Stimulated activated naive CD8-positive, alpha-beta T cell treated with anti-CD3 and anti-CD28 coated beads, Interleukin-15, Interleukin-2, amounts not matched to agents 100 ng/mL and 50 ng/mL, for 24 hours (primary cell): ENCODE results near the gene ZKSCAN4.

ENCODE experiments used
- H3K27ac Mint-ChIP-seq: one replicate; pipeline ENCODE4 v1.8.0; 2021; ENCODE audit warnings: mild to moderate bottlenecking, mixed read lengths
- H3K27me3 Mint-ChIP-seq: one replicate; pipeline ENCODE4 v1.8.0; 2021; ENCODE audit warnings: mixed read lengths
- H3K36me3 Mint-ChIP-seq: one replicate; pipeline ENCODE4 v1.8.0; 2021; ENCODE audit warnings: low read depth, mixed read lengths
- H3K4me1 Mint-ChIP-seq: one replicate; pipeline ENCODE4 v1.8.0; 2021; ENCODE audit warnings: low read depth, mixed read lengths
- H3K4me3 Mint-ChIP-seq: one replicate; pipeline ENCODE4 v1.8.0; 2021; ENCODE audit warnings: mild to moderate bottlenecking, mixed read lengths
- H3K9me3 Mint-ChIP-seq: one replicate; pipeline ENCODE4 v1.8.0; 2021; ENCODE audit warnings: mixed read lengths

ZKSCAN4 gene

DNA sequence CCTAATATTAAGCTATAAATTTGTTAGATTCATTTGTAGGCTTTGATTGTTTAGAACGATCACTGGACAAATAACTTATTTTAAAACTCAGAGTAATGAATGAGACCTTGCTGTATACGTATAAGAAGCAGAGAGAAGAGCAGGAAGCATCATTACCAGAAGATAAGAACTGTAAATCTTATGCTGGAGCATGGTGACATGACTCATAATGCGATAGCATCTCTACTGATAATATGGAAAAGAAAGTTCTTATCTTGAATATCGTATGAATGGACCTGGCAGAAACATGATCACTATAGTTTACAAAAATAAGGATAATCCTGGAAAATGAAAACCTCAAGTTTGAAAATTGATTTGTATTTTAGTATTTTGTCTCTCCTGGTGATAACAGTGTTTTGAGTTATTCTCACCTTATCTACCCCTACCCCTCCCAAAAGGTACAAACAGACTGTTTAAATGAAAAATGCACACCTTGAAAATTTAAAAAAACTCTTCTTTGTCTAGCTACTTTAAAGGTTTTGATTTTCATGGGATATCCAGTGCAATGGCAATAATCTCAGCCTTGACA, 12.8 kb upstream of the ZKSCAN4 start:
- H3K9me3 Mint-ChIP-seq = peaks cover 4% of the 10 kb centered on the region
- H3K4me1 Mint-ChIP-seq = peaks cover 16% of the 10 kb centered on the region
- no peak overlapping the region for H3K4me3 Mint-ChIP-seq
- H3K27ac Mint-ChIP-seq = no peak overlapping the region
- H3K36me3 Mint-ChIP-seq = no peaks in the 10 kb centered on the region
- H3K27me3 Mint-ChIP-seq = no peaks in the 10 kb centered on the region

DNA sequence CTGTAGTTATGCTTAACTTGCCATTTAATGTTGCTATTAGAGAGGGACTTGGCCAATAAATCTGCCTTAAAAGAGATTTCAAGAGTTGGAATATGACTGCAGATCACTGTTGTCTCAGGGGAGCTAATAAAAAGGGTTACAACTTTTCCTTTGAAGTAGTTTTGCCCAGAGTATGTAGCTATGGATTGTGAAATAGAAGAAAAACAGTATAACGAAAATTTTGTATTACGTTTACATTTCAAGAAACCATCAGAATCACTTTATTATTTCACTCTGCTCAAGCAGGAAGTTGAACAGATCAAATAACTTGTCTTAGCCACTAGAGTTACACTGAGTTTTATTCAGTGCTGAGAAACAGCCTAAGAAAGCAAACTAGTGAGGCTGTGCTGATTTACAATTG, 11.9 kb upstream of the ZKSCAN4 start:
- H3K36me3 Mint-ChIP-seq = peaks cover 1% of the 10 kb centered on the region
- no peak overlapping the region for H3K4me3 Mint-ChIP-seq
- H3K9me3 Mint-ChIP-seq = peaks cover 10% of the 10 kb centered on the region
- H3K27me3 Mint-ChIP-seq = peaks cover 3% of the 10 kb centered on the region
- peaks cover 9% of the 10 kb centered on the region for H3K4me1 Mint-ChIP-seq
- H3K27ac Mint-ChIP-seq = no peak overlapping the region

DNA sequence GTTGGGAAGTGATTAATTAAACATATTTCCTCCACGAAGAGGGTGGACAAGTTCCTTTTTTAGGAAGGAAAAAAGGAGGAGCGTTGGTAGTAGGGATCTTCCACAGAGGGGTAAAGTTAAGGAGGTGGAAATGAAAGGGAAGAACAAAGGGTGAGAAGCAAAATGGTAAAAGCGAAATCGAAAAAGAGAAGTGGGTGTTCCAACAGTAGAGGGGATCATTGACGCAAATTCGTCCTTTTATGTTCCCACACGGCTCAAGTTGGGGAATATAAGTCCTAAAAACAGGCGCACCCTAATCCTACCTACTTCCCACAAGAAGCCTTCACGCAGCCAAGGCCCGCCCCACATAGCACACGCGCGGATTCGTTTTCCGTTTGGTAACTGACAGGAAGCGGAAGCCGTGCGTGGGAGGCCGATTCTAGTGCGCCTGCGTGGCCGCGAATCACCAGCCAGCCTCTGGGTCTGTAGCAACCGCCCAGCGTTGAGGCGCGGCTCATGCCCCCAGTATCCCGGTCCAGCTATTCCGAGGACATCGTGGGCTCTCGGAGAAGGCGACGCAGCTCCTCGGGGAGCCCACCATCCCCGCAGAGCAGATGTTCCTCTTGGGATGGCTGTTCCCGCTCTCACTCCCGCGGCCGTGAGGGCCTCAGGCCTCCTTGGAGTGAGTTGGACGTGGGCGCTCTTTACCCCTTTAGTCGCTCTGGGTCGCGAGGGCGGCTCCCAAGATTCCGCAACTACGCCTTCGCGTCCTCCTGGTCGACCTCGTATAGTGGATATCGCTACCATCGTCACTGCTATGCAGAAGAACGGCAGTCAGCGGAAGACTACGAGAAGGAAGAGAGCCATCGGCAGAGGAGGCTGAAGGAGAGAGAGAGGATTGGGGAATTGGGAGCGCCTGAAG, 7.1 kb upstream of the ZKSCAN4 start, which contains the start of gene NKAPL:
Gene NKAPL (plus strand): TSS at position 421 of the 901 bp plus-strand sequence. CDS start 75 bp downstream, at position 496.
- H3K9me3 Mint-ChIP-seq = peaks cover 17% of the 10 kb centered on the region
- peaks cover 5% of the 10 kb centered on the region for H3K4me1 Mint-ChIP-seq
- peaks cover 5% of the 10 kb centered on the region for H3K36me3 Mint-ChIP-seq
- H3K27me3 Mint-ChIP-seq = peaks cover 7% of the 10 kb centered on the region
- peak within 1 kb of the TSS; percentile 64 for H3K4me3 Mint-ChIP-seq
- peak within 1 kb of the TSS; percentile 56 for H3K27ac Mint-ChIP-seq

DNA sequence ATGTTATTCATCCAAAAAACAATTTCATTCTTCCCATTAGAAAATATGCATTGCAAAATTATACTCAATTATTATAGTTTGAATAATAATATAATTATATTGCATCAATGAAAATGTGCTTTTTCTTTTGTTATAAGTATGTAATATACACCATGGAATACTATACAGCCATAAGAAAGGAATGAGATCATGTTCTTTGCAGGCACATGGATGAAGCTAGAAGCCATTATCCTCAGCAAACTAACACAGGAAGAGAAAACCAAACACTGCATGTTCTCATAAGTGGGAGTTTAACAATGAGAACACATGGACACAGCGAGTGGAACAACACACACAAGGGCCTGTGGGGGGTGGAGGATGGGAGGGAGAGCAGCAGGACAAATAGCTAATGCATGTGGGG, 5.0 kb upstream of the ZKSCAN4 start:
- Mint-ChIP-seq H3K27me3 (peaks cover 7% of the 10 kb centered on the region), H3K36me3 (peaks cover 5% of the 10 kb centered on the region), H3K4me3 (no peak overlapping the region), H3K4me1 (peaks cover 19% of the 10 kb centered on the region), H3K27ac (no peak overlapping the region), H3K9me3 (peaks cover 17% of the 10 kb centered on the region)

DNA sequence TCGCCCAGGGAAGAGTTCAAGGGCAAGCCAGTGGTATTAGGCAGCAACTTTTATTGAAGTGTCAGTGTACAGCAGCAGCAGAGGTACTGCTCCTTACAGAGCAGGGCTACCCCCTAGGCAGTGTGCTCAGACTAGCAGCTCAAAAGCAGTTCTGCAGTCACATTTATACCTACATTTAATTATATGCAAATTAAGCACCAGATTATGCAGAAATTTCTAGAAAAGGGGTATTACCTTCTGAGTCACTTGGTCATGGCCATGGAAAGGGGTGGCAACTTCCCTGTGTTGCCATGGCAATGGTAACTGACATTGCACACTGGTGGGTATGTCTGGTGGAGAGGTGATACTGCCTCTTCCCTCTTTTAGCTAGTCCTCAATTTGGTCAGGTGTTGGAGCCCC, 2.1 kb upstream of the ZKSCAN4 start:
- H3K9me3 Mint-ChIP-seq = peaks cover 7% of the 10 kb centered on the region
- H3K36me3 Mint-ChIP-seq = peaks cover 11% of the 10 kb centered on the region
- no peak overlapping the region for H3K27ac Mint-ChIP-seq
- H3K4me1 Mint-ChIP-seq = peaks cover 41% of the 10 kb centered on the region
- no peak overlapping the region for H3K4me3 Mint-ChIP-seq
- peaks cover 3% of the 10 kb centered on the region for H3K27me3 Mint-ChIP-seq

DNA sequence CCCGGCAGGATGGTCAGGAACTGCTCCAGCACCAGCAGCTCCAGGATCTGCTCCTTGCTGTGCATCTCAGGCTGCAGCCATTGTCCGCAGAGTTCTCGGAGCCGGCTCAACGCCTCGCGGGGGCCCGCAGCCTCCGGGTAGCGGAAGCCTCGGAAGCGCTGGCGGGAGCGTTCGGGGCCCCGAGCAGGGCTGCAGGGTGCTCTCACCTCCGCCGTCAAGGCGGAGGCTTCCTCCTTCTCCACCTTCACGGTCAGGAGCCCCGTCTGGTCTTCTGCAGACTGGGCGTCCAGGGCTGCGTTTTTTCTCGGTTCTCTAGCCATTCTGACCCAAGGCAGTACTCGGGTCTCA, 434 bp downstream of the ZKSCAN4 start:
- Mint-ChIP-seq H3K36me3 (peaks cover 17% of the 10 kb centered on the region), H3K27ac (peak overlapping the region; percentile 96), H3K4me1 (peaks cover 36% of the 10 kb centered on the region), H3K4me3 (peak overlapping the region; percentile 98), H3K27me3 (no peaks in the 10 kb centered on the region), H3K9me3 (no peaks in the 10 kb centered on the region)

DNA sequence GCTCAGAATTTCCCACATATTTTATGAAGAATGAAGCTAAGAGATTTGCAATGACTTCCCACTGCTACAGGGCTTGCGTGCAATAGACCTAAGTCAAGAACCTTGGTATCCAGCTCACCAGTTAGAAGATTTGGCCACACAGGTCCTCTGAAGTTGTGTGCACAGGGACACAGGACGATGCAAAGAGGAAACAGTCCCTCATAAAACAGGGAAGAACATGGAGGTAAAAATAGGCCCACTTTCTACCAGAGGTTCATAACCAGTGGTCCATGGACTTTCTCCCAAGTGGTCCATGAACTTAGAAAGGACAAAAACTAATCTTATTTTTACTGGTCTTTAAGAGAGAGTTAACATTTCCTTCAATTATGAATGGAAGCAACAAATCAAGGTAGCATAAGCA, 1.3 kb downstream of the ZKSCAN4 start:
- no peak overlapping the region for H3K27ac Mint-ChIP-seq
- peaks cover 24% of the 10 kb centered on the region for H3K36me3 Mint-ChIP-seq
- peak overlapping the region; percentile 98 for H3K4me3 Mint-ChIP-seq
- no peaks in the 10 kb centered on the region for H3K27me3 Mint-ChIP-seq
- no peaks in the 10 kb centered on the region for H3K9me3 Mint-ChIP-seq
- peaks cover 36% of the 10 kb centered on the region for H3K4me1 Mint-ChIP-seq

DNA sequence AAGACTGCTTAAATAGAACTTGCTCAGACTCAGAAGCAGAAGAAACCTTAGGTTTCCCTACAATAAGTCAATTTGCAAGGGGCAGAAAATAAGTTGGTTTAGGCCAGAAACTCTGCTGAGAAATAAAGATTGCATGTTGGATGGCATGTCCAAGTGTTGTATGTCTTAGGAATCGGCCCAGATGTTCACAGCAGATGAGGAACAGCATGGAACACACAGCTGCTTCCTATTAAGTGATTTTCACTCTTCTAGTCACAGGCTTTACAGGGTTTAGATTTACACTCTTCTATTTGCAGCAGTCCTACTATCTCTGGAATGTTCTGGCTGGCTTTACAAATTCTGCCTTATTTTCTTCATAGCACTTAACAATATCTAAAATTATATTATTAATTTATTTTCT, 3.2 kb downstream of the ZKSCAN4 start:
- Mint-ChIP-seq H3K4me3 (no peak overlapping the region), H3K27me3 (no peaks in the 10 kb centered on the region), H3K27ac (no peak overlapping the region), H3K36me3 (peaks cover 39% of the 10 kb centered on the region), H3K9me3 (no peaks in the 10 kb centered on the region), H3K4me1 (peaks cover 36% of the 10 kb centered on the region)

DNA sequence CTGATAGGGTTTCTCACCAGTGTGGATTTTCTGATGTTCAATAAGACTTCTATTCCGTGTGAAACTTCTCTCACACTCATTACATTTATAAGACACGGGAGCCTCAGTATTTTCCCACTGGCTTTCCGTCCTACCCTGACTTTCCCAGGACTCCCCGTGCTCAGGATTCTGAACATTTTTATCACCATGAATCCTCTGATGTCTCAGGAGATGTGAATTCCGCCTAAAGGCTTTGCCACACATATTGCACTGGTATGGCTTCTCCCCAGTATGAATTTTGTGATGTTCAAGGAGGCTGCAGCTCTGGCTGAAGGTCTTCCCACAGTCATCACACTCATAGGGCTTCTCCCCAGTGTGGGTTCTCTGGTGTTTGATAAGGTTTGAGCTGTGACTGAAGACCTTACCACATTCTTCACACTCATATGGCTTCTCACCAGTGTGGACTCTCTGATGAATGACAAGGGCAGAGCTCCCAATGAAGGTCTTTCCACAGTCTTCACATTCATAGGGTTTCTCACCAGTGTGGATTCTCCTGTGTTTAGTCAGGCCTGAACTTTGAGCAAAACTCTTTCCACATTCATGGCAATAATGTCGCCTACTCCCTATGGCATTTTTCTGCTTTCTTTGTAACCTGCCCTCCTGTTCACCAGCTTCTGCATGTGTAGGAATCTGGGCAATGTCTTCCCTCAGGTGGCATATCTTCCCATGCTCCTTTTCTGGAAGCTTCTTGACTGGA, 6.7 kb downstream of the ZKSCAN4 start:
- H3K36me3 Mint-ChIP-seq = peaks cover 50% of the 10 kb centered on the region
- no peak overlapping the region for H3K27ac Mint-ChIP-seq
- peaks cover 10% of the 10 kb centered on the region for H3K4me1 Mint-ChIP-seq
- no peaks in the 10 kb centered on the region for H3K9me3 Mint-ChIP-seq
- no peaks in the 10 kb centered on the region for H3K27me3 Mint-ChIP-seq
- H3K4me3 Mint-ChIP-seq = no peak overlapping the region

DNA sequence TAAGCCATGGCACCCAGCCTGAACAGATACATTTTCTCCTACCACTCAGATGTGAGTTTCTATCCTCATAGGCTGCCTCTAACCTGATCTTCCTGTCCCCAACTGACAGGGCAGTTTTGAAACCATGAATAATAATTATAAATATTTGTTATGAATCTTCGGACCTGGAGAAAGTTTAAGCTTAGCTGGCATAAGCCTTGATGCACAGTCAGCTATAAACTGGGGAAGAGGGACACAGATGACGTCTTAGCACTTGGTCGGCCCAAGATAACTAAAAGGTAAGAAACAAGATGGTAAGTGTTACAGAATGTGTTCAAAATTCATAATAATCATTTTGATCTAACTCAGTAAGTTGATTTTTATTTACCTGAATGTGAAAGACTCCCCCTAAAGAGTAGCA, 8.1 kb downstream of the ZKSCAN4 start:
- Mint-ChIP-seq H3K36me3 (peaks cover 44% of the 10 kb centered on the region), H3K27ac (no peak overlapping the region), H3K9me3 (no peaks in the 10 kb centered on the region), H3K4me3 (no peak overlapping the region), H3K4me1 (no peaks in the 10 kb centered on the region), H3K27me3 (no peaks in the 10 kb centered on the region)

DNA sequence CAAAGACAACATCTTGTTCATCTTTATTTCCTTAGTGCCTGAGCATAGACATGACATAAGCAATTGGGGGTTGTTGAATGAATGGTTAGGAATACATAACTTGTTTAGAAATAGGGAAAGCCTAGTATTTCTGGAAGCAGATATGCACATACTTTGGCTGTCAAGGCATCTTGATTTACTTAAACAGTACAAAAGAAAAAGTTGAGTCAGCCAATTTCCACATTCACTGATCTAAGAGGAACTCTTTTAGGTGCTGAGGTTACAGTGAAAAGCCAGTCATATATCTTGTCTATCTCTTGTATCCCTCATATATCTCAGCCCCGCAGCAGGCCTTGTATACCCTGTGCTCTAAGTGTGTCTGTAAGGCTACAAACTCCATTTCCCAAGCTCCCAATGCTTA, 11.6 kb downstream of the ZKSCAN4 start:
- Mint-ChIP-seq H3K4me1 (no peaks in the 10 kb centered on the region), H3K36me3 (peaks cover 23% of the 10 kb centered on the region), H3K4me3 (no peak overlapping the region), H3K27ac (no peak overlapping the region), H3K27me3 (no peaks in the 10 kb centered on the region), H3K9me3 (no peaks in the 10 kb centered on the region)

DNA sequence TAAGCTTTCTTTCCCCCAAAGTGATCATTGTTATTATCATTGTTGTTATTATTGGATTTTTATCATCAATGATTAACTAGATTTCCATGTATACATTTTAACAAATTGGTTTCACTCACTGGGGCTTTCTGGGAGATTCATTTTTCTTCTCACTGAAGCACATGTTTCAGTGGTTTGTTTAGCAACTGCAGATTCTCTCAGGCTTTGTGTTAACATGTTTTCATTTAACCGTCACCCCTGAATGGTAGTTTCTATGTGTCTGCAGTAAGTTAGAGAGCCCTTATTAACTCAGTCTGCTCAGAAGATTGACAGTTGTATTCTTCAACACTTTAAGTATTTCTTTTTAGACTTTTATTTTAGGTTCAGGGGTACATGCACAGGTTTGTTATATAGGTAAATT, 12.4 kb downstream of the ZKSCAN4 start:
- Mint-ChIP-seq H3K36me3 (peaks cover 17% of the 10 kb centered on the region), H3K27me3 (no peaks in the 10 kb centered on the region), H3K4me1 (no peaks in the 10 kb centered on the region), H3K27ac (no peak overlapping the region), H3K4me3 (no peak overlapping the region), H3K9me3 (no peaks in the 10 kb centered on the region)

DNA sequence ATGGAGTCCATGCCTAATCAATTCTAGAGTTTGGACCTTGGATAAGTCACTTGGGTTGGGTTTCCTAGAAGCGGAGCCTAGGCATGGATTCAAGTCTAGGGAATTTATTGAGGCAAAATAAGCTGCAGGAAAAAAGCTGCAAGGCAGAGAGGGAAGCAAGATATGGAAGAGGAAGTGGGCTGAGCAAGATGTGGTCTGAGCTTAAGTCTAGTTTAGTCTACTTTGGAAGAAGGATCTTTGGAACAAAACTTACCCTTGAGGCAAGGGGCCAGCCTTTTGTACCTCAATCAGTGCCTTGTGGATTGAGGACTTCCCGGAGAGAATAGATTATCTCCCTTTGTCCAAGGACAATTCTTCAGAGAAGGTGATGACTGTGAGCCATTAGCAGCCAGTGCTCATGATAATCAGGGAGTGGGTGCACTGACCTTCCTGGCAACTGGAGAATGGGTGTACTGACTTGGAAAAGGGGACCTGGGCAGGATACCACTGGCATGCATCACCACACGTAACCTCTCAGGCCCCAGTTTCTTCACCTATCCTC, 16.1 kb downstream of the ZKSCAN4 start:
- Mint-ChIP-seq H3K27me3 (no peaks in the 10 kb centered on the region), H3K9me3 (no peaks in the 10 kb centered on the region), H3K27ac (no peak overlapping the region), H3K4me3 (no peak overlapping the region), H3K4me1 (no peaks in the 10 kb centered on the region), H3K36me3 (peaks cover 8% of the 10 kb centered on the region)

DNA sequence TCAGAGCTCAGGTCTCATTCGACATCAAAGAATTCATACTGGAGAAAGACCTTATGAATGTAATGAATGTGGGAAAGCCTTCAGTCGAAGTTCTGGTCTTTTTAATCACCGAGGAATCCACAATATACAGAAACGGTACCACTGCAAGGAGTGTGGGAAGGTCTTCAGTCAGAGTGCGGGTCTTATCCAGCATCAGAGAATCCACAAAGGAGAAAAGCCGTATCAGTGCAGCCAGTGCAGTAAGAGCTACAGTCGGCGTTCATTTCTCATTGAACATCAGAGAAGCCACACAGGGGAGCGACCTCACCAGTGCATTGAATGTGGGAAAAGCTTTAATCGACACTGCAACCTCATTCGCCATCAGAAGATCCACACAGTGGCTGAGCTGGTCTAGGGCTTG, 19.3 kb downstream of the ZKSCAN4 start:
- no peak overlapping the region for H3K27ac Mint-ChIP-seq
- peaks cover 18% of the 10 kb centered on the region for H3K36me3 Mint-ChIP-seq
- no peaks in the 10 kb centered on the region for H3K27me3 Mint-ChIP-seq
- no peaks in the 10 kb centered on the region for H3K9me3 Mint-ChIP-seq
- H3K4me3 Mint-ChIP-seq = no peak overlapping the region
- no peaks in the 10 kb centered on the region for H3K4me1 Mint-ChIP-seq

DNA sequence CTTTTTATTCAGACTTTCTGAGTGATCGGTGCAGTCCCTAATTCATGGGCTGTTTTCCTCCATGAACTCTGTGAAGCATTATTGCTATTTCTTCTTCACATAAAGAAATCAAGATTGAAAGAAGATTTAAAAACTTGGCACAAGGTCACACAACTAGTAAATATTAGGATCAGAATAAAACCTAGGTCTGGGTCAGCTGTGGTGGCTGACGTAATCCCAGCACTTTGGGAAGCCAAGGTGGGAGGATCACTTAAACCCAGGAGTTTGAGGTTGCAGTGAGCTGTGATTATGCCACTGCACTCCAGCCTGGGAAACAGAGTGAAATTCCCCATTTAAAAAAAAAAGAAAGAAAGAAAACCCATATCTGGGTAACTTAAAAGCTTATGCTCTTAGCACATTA, 25.6 kb downstream of the ZKSCAN4 start:
- no peak overlapping the region for H3K27ac Mint-ChIP-seq
- peaks cover 39% of the 10 kb centered on the region for H3K27me3 Mint-ChIP-seq
- H3K4me1 Mint-ChIP-seq = peaks cover 12% of the 10 kb centered on the region
- H3K4me3 Mint-ChIP-seq = peak overlapping the region; percentile 87
- peaks cover 14% of the 10 kb centered on the region for H3K36me3 Mint-ChIP-seq
- peaks cover 3% of the 10 kb centered on the region for H3K9me3 Mint-ChIP-seq
